ENCODE measurements around the gene NPLOC4.

- TF ChIP-seq CTCF (IDR thresholded peaks at IDR 0.05; ENCODE audit: insufficient read depth, low read length, poor library complexity, severe bottlenecking) (no peak), EZH2phosphoT487 (conservative IDR thresholded peaks at IDR 0.05; ENCODE audit: low read length) (no peak)
Observed at GRCh38 chr17:81549826-81550225, 87.1 kb downstream of the NPLOC4 start.
